NCI-H1417 treated with DMSO at 0.1 percent for 48 hours (cell line): ENCODE results near the gene MMRN2.
"Not testable (repeated sequence)": the region's sequence is repeated elsewhere in the genome, so short reads cannot be mapped to it uniquely, and the experiment has no call there.

Source experiments
- DNase-seq: peaks from one replicate; lab custom pipeline; 2025; lab: John Stamatoyannopoulos, UW

MMRN2 gene

DNA sequence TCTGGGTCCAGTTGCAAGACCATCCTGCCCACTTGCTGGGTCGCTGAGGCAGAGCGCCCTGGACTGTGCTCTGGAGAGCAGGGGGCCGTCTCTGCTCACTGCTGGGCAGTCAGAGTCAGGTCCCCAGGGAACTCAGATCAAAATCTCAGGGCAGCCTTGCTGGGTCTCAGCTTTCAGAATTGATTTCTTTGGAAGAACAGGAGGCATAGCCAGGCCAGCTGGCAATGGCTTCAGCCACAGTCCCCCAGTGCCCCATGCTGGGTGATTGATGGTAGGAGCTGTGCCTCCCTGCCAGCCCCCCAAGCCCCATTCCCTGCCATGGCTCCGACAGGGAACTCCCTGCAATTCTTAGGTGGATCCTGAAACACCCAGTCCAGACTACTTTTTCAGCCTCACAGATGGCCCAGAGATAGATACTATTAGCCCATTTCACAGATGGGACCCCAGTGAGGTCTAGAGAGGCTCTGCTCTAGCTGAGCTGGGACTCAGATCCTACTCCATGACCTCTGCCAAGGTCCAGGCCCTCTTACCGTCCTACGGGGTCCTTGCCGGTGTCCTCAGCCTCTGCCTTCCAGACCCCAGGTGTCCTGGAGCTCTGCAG, 467 bp downstream of the MMRN2 start:
- DNase-seq = no peak

DNA sequence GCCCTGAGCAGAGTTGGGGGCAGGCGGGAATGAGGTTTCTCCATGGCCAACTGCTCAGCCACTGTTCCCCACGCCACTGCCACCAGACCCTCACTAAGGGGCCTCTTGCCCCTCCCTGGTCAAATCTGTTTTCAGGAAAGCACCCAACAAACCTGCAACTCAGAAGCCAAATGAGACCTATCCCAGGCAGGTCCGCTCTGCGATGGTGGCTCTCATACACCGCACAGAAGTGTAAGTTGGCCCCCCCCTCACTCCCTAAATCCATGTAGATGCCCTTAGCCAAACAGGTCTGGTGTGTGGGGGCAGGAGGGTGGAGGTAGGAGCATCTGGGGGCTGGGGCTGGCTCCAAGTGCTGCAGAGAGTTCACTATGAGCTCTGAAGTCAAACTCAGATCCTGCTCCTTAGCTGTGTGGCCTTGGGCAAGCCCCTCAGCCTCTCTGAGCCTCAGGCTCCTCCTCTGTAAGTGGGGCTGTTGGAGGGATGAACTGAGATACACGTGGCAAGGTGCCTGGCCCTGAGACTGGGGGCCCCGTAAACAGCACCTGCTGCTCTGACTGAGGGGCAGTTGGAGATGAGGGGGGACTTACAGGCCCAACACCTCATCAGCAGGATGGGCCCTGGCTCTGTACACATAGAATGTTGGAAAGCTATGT, 1.1 kb downstream of the MMRN2 start:
- DNase-seq = no peak

DNA sequence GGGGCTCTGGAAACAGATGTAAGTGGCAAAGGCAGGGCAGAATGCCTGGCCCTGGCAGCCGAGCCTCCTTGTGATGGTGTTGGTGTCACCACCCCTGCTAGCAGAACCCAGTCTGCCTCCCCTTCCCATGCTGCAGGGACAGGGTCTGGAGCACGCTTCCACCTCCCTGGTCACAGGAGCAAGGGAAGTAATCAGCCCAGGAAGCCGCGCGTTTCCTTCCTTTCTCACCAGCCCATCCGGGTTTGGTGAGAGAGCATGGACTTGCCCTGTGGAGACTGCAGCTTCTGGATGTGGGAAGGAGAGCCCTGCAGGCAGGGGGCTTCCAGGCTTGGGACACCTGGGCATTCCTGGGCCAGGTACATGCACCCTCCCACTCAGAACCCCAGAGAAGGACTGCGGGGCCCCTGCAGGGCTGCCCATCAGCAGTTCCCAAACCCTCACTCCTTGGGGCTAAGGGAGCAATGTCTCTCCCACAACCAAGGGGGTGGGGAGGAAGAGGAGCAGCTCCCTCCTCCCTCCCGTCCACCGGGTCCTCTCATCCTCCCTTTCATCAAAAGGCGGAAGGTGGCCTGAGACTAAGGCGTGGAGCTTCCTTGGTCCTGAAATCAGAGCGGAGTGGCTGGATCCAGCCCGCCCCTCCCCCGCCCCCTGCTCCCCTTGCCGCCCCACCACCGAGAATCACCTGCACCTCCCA, 1.8 kb downstream of the MMRN2 start:
- DNase-seq = no peak

DNA sequence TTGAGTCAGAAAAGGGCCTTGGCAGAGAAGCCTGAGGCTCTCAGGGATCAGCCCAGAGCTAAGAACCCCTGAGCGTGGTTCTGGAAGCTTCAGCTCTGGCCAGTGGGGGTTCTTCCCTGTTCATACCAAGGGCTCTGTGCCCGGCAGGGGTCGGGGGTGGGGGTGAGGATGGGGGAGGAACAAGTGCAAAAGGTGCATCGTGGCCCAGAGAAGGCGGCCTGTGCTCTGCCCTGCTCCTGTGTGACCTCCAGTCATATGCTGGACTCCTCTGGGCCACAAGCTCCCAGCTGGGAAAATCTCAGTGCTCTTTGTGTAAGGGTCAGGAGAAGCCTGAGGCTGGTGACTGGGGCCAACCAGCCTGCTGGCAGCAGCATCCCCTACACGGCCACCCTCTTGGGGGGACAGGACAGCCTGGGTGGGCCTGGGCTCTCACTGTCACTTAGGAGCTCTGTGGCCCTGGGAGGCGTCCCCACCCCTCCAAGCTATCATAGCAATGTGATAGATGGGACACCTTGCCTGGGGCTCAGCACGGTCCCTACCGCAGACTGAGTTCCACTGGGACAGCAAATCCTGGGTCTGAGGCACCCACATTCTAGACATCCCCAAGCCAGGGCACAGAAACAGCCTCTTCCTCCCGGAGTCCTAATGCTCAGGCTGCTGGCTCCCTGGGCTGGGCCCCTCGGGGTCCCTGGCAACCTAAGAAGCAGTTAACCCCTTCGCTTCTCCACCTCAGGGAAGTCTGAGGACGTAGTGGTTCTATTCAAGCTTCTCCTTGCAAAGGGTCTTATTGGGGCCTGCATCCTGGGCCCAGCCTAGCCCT, 2.5 kb downstream of the MMRN2 start:
- DNase-seq = no peak

DNA sequence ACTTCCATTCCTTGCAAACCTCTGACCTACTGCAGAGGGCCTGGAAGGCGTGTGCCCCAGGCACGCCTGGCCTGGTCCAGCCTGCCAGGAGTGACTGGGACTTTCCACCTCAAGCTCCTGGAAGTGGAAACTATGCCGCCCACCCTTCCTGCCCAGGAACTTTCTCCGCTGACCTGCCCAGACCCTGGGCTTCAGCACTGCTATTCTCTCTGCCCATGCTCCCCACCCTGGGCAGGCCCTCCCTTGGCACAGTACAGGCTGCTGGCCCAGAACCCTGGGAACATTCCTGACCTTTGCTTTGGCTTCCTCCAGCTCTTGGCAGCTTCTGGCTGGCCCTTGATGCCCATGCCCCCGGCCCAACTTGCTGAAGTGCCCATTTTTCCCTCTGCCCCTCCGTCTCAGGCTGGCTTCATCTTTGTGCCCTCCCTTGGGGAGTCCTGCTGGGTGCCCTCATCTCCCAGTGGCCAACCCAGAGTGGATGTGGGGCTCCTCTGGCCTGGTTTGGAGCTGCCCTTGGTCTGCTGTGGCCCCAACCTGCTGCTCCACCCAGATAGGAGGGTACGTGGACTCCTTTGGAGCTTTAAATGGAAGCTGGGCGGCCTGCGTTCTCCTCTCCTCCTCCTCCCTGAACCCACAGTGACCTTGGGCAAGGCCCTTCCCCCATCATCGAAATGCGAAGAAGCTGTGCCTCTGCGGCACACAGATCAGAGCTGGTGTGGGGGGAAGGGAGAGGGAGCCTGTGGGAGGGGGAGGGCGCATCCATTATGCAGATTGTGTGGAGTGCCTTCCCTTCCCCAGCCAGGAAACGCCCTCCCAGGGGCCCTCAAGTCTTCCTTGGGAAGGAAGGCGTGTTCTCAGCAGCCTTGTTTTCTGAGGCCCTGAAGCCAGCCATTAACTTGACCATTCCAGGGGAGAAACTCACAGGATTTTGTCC, 3.4 kb downstream of the MMRN2 start:
- no peak for DNase-seq

DNA sequence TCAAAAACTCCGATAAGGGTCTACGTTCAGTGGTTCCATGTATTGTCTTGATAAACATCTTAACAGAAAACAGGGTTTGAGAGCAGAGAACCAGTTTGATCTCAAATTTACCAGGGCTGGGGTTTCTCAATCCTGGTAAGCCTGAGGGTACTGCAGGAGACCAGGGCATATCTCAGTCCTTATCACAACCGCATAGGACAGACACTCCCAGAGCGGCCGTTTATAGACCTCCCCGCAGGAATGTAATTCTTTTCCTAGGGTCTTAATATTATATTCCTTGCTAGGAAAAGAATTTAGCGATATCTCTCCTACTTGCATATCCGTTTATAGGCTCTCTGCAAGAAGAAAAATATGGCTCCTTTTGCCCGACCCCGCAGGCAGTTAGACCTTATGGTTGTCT, 4.7 kb downstream of the MMRN2 start:
- DNase-seq = not testable (repeated sequence)

DNA sequence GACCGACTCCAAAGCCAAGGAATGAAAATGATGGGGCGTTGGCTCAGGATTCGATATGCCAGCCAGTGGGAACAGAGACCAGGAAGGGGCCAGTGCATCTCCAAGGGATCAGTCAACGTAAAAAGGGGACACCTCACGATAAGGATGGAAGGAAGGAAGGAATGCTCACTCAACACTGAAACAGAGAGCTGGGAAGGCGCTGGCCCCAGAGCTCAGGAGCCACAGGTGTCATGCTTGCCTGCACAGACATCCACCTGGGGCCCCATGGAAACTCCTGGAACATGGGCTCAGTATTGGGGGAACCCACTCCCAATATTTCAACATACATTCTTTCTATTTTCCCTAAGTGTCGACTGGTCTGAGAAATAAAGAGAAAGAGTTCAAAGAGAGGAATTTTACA, 5.3 kb downstream of the MMRN2 start:
- no peak for DNase-seq

DNA sequence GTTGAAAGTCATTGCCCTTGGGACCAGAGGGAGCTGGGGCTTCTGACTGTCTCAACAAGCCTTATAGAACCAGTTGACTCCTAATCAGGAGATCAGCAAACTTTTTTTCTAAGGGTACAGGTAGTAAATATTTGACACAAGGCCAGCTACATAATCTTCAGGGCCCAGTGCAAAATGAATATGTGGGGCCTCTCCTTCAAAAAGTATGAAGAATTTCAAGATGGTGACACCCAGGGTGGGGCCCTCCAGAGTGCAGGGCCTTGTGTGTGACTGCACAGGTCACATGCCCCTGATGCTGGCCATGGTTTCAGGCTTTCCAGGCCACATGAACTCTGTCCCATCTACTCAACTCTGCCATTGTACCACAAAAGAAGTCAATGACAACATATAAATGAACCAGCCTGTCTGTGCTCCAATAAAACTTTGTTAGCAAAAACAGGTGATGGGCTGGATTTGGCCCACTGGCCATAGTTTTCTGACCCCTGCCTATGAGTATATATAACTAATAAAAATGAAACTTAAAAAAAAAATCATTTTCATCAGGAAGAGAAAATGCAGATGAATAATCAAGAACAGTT, 6.1 kb downstream of the MMRN2 start:
- DNase-seq = no peak

DNA sequence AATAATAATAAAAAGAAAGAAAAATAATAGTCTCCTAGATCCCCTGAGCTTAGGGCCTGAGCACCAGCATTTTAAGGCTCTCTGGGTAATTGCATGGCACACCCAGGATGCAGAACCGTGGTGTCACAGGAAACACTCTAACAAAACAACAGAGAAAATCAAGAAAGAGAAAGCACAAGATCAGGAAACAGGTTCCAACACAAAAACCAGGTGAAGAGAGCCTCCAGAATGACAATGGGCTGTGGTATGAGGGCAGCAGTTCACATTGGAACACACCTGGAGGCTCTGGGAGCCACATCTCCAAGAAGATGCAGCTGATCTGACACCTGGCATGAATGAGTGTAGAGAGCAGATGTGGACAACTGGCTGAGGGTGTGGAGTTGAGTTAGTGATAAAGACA, 7.1 kb downstream of the MMRN2 start:
- no peak for DNase-seq

DNA sequence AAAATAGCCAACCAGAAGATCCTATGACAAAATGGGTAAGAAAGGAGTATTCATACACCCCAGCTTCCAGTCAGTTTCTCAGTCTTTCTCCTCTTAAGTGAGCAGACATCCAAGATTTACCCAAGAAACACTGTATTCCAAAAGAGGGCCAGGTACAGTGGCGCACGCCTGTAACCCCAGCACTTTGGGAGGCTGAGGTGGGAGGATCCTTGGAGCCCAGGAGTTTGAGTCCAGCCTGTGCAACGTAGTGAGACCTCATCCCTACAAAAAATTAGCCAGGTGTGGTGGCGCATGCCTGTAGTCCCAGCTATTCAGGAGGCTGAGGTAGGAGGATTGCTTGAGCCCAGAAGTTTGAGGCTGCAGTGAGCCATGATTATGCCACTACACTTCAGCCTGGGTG, 9.6 kb downstream of the MMRN2 start:
- not testable (repeated sequence) for DNase-seq

DNA sequence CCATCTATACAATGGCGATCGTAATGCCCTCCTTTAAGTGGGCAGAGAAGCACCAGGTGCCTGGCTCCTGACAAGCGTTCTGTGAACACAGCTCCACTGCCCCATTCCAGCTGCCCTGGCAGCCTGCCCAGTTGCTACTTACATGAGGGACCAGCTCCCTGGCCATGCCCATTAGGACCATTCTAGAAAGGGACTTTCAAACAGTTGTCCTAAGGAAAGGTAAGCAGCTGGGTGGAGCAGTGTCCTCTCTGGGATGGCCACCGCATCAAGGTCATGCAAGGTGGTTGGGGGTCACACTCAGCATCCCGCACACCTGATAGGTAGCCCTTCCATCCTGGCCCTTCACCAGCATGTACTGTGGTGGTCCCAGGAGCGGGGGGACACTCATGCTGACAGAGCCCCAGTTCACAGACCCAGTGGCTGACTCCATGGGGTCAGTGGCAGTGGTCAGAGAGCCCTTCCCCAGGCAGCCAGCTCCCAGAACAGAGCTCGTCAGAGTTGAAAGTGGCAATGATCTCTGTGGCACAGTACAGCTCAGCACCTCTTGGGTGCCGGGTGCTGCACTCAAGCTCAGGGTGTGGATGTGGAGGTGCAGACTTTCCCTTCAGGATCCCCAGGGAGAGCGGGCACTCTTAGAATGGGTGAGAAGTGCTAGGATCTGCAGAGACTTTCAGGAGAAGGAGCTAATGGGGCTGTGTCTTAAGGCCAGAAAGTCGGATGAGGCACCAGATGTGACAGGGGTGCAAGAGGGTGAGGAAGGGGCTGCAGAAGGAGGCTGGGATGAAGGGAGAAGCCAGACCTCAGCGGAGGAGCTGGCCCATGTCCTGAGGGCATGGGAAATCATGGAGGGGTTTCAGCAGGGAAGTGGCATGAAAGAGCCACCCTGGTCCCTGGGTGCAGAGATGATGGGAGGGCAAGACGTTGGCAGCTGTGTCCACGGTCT, 10.9 kb downstream of the MMRN2 start:
- DNase-seq = no peak

DNA sequence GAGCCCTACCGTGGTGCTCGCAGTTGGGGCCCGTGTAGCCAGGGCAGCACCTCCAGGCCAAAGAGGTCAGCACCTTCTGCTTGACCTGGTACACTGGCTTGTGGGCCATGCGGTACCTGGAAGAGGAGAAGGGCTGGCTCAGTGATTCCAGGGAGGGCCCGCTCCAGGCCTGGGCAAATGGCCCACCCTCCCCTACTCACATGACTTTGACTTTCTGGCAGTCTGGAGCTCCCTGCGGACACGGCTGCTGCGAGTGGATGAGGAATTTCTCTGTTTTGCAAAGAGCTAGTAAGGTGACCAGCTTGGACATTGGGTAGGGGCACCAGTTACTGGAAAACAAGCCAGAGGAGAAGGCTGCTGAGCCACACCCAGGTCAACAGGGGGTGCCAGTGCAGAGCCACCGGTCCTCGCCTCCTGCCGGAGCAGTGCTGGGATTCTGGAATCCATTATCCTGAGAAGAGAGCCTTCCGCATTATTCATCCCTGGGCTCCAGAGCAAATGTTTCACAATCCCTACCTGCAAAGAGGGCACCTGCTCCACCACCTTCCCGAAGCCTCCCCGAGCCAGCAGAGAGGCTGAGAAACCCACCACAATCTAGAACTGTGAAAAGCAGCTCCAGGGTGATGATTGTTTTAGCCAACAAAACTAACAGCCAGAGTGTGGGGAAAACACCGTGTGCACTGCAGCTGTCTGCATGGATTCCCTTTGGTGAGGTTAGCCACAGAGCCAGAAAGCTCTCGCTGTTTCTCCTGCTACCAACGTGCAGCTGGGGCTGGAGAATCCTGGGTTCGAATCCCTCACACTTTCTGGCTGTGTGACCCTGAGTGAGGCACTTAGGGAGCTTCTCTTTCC, 11.8 kb downstream of the MMRN2 start:
- no peak for DNase-seq

GRCh38 chr10:86944907-86945306, 12.5 kb downstream of the MMRN2 start:
- no peak for DNase-seq

DNA sequence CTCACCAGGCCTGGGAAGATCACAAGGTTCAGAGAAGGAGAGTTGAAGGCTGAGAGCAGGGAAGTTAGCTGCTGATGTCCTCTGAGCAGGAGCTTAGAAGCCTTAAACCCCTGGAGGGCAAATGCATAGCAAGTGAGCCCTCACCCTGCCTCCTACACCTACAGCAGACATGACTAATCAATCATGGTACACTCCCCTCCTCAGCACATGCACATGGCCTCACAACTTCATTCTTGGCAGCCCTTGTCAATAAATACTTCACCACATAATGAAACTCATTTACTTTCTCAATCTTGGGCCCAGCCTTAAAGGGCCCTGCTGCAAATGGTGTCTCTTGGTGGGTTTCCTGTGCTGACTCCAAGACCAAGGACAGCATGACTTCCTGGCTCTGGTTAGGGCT, 12.9 kb downstream of the MMRN2 start:
- DNase-seq = no peak

DNA sequence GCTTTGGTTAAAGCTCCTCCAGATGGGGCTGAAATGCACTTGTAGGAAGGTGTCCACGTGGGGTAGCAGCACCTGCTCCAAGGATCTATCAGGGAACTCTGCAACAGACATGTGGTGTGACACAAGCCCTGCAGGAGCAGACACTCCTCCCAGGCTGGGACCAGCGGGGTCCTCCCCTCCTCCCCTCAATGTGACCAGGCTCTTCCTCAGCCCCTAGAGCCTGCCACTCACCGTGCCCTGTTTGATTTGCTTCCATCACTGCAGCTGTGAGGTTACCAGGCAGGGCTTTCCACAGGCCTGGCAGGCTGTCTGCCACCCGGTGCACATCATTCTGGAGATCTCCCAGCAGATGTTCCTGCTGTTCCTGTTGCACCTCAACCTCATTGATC, 13.4 kb downstream of the MMRN2 start:
- DNase-seq = no peak

DNA sequence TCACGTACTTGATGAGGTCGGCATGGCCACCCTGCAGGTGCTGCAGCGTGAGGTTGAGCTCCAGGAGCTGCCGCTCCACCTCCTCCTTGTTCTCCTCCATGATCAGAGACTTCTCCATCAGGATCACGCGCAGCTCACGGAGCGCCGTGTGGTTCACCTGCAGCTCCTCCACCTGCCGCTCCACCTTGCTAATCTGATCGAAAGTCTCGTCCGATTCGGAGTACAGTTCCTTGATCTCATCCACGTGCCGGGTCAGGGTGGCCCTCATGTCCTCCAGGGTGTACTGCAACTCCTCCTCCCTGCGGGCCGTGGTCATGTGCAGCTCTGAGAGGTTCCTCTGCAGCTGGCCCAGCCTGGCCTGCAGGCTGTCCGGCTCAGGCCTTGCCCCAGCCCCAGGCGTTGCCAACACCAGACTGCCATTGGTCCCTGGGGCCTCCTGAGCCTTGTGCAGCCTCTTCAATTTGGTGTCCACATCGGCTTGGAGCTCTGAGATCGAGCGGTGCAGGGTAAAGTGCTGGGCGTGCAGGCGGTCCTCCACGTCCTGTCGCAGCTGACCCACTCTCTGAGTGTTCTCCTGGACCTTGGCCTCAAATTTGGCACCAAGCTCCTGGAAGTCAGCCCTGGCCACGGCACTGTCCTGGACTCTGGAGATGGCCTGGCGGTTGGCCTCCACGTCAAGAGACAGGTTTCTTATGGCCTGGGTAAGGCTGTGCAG, 13.9 kb downstream of the MMRN2 start:
- no peak for DNase-seq

GRCh38 chr10:86942441-86943315, 14.7 kb downstream of the MMRN2 start:
- DNase-seq = no peak
